Measurements from ENCODE around the gene MRPS27.

The MRPS27 gene

DNA sequence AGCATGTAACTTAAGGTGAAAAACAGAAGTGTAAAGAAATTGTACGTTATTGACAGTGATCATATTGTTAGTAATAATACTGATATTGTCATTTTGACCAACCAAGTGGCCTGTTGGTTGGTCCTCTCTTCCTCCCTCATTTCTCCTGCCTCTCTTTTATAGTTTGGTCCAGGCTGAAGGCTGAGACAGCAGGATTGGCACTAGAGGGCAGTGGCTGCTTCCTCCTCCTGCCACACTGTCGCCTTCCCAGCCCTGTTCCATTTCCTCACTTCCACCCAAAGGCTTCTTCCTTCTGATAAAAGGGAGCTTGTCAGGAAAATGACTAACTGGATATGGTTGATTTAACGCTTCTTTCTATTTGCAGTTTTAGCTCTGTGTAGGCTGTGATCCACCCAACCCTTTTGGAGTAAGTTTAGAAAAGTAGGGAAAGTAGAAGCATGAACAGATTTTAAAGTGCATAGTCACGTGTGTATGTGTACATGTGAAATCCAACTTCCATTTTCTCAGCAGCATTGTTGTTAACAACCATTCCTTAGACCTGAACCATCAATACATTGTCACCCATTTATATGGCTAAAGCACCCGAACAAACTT is 35.8 kb upstream of the MRPS27 start:
- H3K27ac Mint-ChIP-seq = no peak overlapping the region
- H3K9me3 Mint-ChIP-seq = no peaks in the 10 kb centered on the region
- H3K27me3 Mint-ChIP-seq (ENCODE audit: low read depth, poor library complexity) = no peaks in the 10 kb centered on the region
- no peak overlapping the region for H3K4me3 Mint-ChIP-seq
- TF ChIP-seq, protein P1, sequence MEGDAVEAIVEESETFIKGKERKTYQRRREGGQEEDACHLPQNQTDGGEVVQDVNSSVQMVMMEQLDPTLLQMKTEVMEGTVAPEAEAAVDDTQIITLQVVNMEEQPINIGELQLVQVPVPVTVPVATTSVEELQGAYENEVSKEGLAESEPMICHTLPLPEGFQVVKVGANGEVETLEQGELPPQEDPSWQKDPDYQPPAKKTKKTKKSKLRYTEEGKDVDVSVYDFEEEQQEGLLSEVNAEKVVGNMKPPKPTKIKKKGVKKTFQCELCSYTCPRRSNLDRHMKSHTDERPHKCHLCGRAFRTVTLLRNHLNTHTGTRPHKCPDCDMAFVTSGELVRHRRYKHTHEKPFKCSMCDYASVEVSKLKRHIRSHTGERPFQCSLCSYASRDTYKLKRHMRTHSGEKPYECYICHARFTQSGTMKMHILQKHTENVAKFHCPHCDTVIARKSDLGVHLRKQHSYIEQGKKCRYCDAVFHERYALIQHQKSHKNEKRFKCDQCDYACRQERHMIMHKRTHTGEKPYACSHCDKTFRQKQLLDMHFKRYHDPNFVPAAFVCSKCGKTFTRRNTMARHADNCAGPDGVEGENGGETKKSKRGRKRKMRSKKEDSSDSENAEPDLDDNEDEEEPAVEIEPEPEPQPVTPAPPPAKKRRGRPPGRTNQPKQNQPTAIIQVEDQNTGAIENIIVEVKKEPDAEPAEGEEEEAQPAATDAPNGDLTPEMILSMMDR (IDR thresholded peaks at IDR 0.05) = peak; percentile 40
- DNase-seq = peak; percentile 21
- peaks cover 8% of the 10 kb centered on the region for H3K4me1 Mint-ChIP-seq
- peaks cover 45% of the 10 kb centered on the region for H3K36me3 Mint-ChIP-seq (ENCODE audit: low read depth)

DNA sequence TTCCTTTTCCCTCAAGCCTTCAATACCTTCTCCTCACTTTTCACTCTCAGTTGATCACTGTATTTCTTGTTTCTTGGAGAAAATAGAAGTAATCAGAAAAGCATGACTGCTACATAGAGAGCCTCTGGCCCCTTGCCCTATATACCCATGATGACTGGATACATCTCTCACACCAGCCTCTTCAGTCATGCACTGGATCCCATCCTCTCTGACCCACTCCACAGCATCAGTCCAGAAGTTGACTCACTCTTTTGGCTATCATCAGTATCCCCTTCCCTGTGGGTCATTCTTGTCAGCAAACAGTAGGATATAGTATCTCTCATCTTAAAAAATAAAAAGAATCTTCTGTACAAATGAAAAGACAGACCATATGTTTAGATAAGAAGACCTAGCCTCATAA is 33.0 kb upstream of the MRPS27 start:
- no peak for DNase-seq
- Mint-ChIP-seq H3K4me3 (no peak overlapping the region), H3K27me3 (ENCODE audit: low read depth, poor library complexity) (no peaks in the 10 kb centered on the region), H3K36me3 (ENCODE audit: low read depth) (peaks cover 31% of the 10 kb centered on the region), H3K9me3 (no peaks in the 10 kb centered on the region), H3K4me1 (peaks cover 8% of the 10 kb centered on the region), H3K27ac (peak overlapping the region; percentile 87)
- TF ChIP-seq, protein P1 (IDR thresholded peaks at IDR 0.05) = no peak

- H3K9me3 Mint-ChIP-seq = no peaks in the 10 kb centered on the region
- H3K27ac Mint-ChIP-seq = peak overlapping the region; percentile 87
- H3K4me3 Mint-ChIP-seq = no peak overlapping the region
- no peaks in the 10 kb centered on the region for H3K27me3 Mint-ChIP-seq (ENCODE audit: low read depth, poor library complexity)
- TF ChIP-seq, protein P1 (IDR thresholded peaks at IDR 0.05) = no peak
- peaks cover 30% of the 10 kb centered on the region for H3K36me3 Mint-ChIP-seq (ENCODE audit: low read depth)
- peaks cover 8% of the 10 kb centered on the region for H3K4me1 Mint-ChIP-seq
- no peak for DNase-seq
These were observed 32.6 kb upstream of the MRPS27 start for GRCh38 chr5:72352616-72353015.

- Mint-ChIP-seq H3K4me3 (no peak overlapping the region), H3K36me3 (ENCODE audit: low read depth) (peaks cover 35% of the 10 kb centered on the region), H3K9me3 (no peaks in the 10 kb centered on the region), H3K4me1 (peaks cover 8% of the 10 kb centered on the region), H3K27ac (no peak overlapping the region), H3K27me3 (ENCODE audit: low read depth, poor library complexity) (no peaks in the 10 kb centered on the region)
- no peak for DNase-seq
- TF ChIP-seq, protein P1 (IDR thresholded peaks at IDR 0.05) = no peak
These were observed 31.3 kb upstream of the MRPS27 start for GRCh38 chr5:72351376-72351775.

DNA sequence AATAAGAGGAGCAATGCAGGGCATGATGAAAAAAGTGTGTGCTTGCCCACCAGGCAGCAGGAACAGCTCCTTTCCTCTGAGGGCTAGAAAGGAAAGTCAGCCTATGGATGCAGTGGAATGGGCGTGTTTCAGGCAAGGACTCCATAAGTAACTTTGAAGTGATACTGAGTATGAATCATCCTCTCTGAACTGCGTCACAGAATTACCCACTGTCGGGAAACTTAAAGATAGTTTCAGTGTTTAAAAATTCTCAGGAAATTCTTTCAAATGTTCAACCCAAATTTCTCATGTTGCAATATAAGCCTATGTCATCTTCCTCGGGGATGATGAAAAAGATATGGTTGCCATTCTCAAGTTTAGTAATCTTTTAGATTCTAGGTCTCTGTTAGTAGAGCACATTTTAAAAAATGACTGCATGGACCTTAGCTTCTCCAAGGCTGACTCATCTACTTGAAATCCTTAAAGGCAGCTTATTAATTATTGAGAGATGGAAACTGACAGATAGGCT is 27.8 kb upstream of the MRPS27 start:
- Mint-ChIP-seq H3K4me1 (peaks cover under 1% of the 10 kb centered on the region), H3K27me3 (ENCODE audit: low read depth, poor library complexity) (no peaks in the 10 kb centered on the region), H3K36me3 (ENCODE audit: low read depth) (peaks cover 57% of the 10 kb centered on the region), H3K9me3 (no peaks in the 10 kb centered on the region), H3K4me3 (no peak overlapping the region), H3K27ac (no peak overlapping the region)
- DNase-seq = no peak
- TF ChIP-seq, protein P1 (IDR thresholded peaks at IDR 0.05) = no peak

GRCh38 chr5:72346398-72346797 is 26.4 kb upstream of the MRPS27 start:
- Mint-ChIP-seq H3K36me3 (ENCODE audit: low read depth) (peaks cover 52% of the 10 kb centered on the region), H3K4me3 (no peak overlapping the region), H3K4me1 (no peaks in the 10 kb centered on the region), H3K27me3 (ENCODE audit: low read depth, poor library complexity) (no peaks in the 10 kb centered on the region), H3K27ac (no peak overlapping the region), H3K9me3 (no peaks in the 10 kb centered on the region)
- TF ChIP-seq, protein P1 (IDR thresholded peaks at IDR 0.05) = no peak
- no peak for DNase-seq

Data from nephron progenitor cell (in vitro differentiated cells).